Hematopoietic multipotent progenitor cell treated with erythropoietin and hydrocortisone succinate and interleukin-3 and kit ligand, for 6 days (in vitro differentiated cells): ENCODE data around the gene TNFRSF18.
A peak's percentile ranks its signal among the peaks of the same experiment; 100 is the strongest.
"Not testable (repeated sequence)": the region's sequence is repeated elsewhere in the genome, so short reads cannot be mapped to it uniquely, and the experiment has no call there.

Experiments used
- DNase-seq: peaks from one replicate; pipeline ENCODE4 v3.0.0-alpha.2; 2015

TNFRSF18 gene

DNA sequence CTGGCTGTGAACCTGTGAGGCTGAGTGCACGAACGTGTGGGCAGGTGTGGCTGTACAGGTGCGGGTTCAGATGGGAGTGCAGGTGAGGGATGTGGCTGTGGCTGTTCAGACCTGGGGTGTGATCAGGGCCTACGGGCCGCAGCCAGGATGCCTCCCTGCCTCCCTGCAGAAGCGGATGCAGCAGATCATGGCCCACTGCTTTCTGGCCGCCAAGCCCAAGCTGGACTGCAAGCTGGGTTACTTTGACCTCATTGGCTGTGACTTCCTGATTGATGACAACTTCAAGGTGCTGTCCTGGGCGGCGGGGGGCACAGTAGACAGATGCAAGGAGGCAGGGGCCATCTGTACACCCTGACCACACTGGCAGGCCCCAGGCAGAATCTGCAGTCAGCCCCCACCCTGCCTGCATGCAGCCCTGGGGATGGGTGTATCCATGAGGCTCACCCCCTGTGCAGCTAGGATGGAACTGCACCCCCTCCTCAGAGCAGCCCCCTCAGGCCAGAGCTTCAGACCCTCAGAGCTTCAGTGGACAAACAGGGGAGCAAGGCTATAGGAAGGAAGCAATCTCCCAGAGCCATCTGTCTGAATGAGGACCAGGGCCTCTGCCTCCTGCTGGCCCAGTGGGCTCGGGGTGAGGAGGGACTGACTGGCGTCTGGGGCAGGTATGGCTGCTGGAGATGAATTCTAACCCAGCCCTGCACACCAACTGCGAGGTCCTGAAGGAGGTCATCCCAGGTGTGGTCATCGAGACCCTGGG is 9.8 kb downstream of the TNFRSF18 start:
- DNase-seq, result no peak

DNA sequence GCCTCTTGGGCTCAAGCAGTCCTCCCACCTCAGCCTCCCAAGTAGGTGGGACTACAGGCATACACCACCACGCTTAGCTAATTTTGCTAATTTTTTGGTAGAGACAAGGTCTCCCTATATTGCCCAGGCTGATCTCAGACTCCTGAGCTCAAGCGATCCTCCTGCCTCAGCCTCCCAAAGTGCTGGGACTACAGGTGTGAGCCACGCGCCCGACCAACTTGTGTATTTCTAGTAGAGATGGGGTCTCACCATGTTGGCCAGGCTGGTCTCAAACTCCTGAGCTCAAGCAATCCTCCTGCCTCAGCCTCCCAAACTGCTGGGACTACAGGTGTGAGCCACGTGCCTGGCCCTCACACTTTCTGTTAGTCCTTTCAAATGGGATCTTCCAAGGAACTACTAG is 10.7 kb downstream of the TNFRSF18 start:
- DNase-seq, result not testable (repeated sequence)

- no peak for DNase-seq
Observed at GRCh38 chr1:1194723-1195122, 11.7 kb downstream of the TNFRSF18 start.

- no peak for DNase-seq
Observed at GRCh38 chr1:1191734-1192133, 14.7 kb downstream of the TNFRSF18 start.

DNA sequence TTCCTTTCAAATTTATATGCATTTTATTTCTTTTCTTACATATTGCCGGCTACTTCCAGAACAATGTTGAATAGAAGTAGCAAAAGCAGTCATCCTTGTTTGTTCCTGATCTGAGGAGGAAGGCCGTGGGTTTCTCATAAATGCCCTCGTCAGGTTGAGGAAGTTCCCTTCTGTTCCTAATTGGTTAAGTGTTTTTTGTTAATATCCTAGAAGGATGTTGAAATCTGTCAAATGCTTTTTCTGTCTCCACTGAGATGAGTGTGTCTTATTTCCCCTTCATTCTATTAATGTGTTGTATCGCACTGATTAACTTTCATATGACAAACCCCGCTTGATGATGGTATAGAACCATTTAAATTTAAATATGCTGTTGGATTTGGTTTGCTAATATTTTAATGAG is 17.3 kb downstream of the TNFRSF18 start:
- no peak for DNase-seq

DNA sequence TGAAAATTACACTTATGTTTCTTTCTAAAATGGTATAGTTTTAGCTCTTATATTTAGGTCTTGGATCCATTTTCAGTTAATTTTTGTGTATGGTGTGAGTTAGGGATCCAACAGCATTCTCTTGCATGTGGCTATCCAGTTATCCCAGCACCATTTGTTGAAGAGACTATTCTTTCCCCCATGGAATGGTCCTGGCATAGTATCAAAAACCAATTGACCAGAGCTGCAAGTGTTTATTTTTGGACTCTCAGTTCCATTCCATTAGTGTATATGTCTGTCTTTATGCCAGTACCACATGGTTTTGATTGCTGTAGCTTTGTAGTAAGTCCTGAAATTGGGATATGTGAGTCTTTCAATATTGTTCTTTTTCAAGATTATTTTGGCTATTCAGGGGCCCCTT is 18.5 kb downstream of the TNFRSF18 start:
- no peak for DNase-seq

- no peak for DNase-seq
Observed at GRCh38 chr1:1185101-1185765, 21.2 kb downstream of the TNFRSF18 start.

GRCh38 chr1:1183833-1184775 is 22.3 kb downstream of the TNFRSF18 start:
- DNase-seq, result no peak

- DNase-seq, result no peak
Observed at GRCh38 chr1:1183221-1183747, 23.1 kb downstream of the TNFRSF18 start.

DNA sequence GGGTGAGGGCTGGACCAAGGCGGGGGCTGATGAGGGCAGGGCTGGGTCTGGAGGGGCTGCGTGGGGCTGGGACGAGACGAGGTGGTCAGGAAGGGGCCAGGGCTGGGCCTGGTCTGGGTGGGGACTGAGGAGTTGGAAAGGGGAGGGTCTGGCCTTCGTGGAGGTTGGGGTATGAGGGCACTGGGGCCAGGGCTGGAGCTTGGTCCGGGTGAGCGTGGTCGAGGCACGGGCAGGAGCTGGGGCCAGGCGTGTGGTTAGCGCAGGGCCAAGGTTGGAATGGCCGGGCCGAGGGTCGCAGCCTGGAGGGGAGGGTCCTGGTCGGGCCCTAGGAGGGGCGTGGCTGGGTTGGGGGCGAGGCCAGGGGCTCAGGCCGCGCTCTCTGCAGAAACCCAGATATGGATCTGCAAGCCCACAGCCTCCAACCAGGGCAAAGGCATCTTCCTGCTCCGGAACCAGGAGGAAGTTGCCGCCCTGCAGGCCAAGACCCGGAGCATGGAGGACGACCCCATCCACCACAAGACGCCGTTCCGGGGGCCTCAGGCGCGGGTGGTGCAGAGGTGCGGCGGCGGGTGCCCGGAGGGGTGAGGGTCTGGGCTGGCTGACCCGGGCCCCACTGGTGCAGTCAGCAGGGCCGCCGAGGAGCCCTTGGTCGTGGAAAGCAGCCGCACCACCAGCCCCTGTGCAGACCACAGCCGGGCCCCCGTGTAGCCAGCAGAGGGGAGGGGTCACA is 23.7 kb downstream of the TNFRSF18 start:
- peak; percentile 34 for DNase-seq

GRCh38 chr1:1181938-1182410 is 24.4 kb downstream of the TNFRSF18 start:
- DNase-seq, result no peak

- no peak for DNase-seq
Observed at GRCh38 chr1:1181129-1181937, 25.1 kb downstream of the TNFRSF18 start.

GRCh38 chr1:1179983-1180861 is 26.2 kb downstream of the TNFRSF18 start:
- no peak for DNase-seq

GRCh38 chr1:1179346-1179982 is 26.9 kb downstream of the TNFRSF18 start:
- no peak for DNase-seq

DNA sequence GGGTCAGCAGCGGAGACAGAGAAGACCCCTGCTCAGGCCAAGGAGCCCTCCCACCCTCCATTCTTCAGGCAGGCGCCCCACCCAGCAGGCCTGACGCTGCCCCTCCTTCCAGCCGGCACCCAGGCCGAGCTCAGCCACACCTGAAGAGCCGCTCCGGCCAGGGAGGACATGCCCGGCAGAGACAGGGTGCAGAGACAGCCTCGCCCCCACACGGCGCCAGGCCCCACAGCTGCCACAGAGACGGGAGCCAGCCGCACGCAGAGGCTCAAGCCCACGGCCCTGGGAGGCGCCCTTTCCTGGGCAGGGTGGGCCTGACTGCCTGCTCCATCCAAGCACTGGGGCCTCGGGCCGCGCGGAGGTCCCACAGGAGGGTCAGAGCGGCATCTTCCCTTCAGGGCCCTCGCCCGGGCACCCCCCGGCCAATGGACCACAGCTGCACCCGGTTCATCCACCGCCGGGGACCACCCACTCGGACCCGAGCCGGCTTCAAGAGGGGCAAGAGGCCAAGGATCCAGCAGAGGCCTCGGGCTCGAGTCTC is 27.5 kb downstream of the TNFRSF18 start:
- DNase-seq, result no peak

DNA sequence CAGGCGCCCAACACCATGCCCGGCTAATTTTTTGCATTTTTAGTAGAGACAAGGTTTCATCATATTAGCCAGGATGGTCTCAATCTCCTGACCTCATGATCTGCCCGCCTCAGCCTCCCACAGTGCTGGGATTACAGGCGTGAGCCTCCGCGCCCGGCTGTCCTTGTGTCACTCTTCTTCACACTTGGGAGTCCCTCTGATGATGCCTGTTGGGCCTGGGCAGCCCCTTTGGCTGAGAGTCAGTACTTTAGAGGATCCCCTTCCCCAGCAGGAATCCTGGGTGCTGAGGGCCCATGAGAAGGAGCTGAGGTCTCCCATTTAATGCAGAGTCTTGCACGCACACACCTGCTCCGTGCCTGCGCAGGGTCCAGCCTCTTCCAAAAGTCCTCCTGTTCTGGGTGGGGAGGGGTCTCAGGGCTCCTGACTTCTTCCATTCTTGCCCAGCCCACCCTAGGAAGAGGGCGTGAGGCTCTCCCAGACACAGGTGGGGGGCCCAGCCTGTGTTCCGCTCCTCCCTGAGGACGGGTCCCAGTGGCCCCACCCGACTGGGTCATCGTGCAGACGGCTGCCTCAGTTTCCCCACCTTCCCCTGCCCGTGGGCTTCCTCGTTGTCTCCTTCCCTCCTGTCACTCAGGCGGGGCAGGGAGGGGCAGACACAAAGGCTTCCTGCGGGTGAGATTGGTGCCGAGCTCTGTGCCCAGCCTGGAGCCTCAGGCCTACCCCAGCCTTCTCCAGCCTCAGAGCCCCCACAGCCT is 28.8 kb downstream of the TNFRSF18 start:
- no peak for DNase-seq

- DNase-seq, result no peak
Observed at GRCh38 chr1:1176931-1177330, 29.5 kb downstream of the TNFRSF18 start.

DNA sequence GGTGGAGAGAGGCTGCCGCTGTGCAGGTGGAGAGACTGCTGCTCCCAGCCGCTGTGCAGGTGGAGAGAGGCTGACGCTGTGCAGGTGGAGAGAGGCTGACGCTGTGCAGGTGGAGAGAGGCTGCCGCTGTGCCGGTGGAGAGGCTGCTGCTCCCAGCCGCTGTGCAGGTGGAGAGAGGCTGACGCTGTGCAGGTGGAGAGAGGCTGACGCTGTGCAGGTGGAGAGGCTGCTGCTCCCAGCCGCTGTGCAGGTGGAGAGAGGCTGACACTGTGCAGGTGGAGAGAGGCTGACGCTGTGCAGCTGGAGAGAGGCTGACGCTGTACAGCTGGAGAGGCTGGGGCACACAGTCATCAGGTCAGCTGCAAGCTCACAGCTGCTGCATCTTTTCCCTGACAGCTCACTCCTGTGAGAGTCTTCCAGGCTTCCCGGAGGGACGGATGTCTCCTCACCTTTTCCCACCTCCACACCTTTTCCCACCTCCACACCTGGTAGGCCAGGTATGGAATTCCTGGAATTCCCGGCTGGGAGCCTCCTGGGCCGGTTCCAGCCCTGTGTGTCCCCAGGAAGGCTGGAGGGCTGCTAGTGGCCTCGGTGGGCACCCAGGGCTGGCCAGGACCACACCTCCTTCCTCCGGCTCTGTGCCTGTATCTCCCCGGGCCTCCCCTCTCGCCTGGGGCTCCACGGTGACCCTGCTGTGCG is 30.2 kb downstream of the TNFRSF18 start:
- not testable (repeated sequence) for DNase-seq
